WTC11 (cell line): Measurements from ENCODE around the gene SLC5A9.

Experiments used
- TF ChIP-seq, protein P1 (sequence below): sonication (generic); formaldehyde crosslinking; IDR thresholded peaks from 2 replicates; pipeline ENCODE4 v1.8.1; 2023; ENCODE audit warnings: mild to moderate bottlenecking, missing genetic modification reagents
- TF ChIP-seq, protein P2 (sequence below): fragments of 200-600 bp; IDR thresholded peaks from 2 replicates; pipeline ENCODE4 v1.8.0; 2022; ENCODE audit warnings: antibody characterized with exemption
- TF ChIP-seq, protein P3 (sequence below): sonication (generic); formaldehyde crosslinking; IDR thresholded peaks from 2 replicates; pipeline ENCODE4 v1.8.1; 2022; ENCODE audit warnings: low read depth, mild to moderate bottlenecking, moderate library complexity, missing genetic modification reagents, borderline replicate concordance

DNA sequence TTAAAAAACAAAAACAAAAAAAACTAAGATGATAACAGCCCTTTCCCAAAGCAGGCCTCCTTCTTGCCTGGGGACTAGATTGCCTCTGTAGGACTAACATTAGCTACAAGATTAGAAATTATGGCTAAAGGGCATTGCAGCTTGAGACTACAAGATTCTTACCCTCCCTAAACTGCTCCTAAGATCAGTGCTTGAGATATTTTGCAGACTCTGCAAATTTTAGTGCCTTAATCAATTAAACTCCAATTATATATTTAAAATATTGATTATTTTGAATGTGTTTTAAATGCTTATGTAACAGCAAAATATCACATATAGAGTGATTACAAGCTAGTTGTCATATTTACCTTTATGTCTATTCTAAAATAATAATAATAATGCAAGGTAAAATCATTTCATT lies 47.4 kb upstream of the SLC5A9 start:
- TF ChIP-seq, protein P1, sequence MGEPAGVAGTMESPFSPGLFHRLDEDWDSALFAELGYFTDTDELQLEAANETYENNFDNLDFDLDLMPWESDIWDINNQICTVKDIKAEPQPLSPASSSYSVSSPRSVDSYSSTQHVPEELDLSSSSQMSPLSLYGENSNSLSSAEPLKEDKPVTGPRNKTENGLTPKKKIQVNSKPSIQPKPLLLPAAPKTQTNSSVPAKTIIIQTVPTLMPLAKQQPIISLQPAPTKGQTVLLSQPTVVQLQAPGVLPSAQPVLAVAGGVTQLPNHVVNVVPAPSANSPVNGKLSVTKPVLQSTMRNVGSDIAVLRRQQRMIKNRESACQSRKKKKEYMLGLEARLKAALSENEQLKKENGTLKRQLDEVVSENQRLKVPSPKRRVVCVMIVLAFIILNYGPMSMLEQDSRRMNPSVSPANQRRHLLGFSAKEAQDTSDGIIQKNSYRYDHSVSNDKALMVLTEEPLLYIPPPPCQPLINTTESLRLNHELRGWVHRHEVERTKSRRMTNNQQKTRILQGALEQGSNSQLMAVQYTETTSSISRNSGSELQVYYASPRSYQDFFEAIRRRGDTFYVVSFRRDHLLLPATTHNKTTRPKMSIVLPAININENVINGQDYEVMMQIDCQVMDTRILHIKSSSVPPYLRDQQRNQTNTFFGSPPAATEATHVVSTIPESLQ (CRISPR knock-in tag): no peak
- TF ChIP-seq, protein P2, sequence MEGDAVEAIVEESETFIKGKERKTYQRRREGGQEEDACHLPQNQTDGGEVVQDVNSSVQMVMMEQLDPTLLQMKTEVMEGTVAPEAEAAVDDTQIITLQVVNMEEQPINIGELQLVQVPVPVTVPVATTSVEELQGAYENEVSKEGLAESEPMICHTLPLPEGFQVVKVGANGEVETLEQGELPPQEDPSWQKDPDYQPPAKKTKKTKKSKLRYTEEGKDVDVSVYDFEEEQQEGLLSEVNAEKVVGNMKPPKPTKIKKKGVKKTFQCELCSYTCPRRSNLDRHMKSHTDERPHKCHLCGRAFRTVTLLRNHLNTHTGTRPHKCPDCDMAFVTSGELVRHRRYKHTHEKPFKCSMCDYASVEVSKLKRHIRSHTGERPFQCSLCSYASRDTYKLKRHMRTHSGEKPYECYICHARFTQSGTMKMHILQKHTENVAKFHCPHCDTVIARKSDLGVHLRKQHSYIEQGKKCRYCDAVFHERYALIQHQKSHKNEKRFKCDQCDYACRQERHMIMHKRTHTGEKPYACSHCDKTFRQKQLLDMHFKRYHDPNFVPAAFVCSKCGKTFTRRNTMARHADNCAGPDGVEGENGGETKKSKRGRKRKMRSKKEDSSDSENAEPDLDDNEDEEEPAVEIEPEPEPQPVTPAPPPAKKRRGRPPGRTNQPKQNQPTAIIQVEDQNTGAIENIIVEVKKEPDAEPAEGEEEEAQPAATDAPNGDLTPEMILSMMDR: no peak
- TF ChIP-seq, protein P3, sequence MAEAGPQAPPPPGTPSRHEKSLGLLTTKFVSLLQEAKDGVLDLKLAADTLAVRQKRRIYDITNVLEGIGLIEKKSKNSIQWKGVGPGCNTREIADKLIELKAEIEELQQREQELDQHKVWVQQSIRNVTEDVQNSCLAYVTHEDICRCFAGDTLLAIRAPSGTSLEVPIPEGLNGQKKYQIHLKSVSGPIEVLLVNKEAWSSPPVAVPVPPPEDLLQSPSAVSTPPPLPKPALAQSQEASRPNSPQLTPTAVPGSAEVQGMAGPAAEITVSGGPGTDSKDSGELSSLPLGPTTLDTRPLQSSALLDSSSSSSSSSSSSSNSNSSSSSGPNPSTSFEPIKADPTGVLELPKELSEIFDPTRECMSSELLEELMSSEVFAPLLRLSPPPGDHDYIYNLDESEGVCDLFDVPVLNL (CRISPR knock-in tag): no peak
